AG04450 (cell line): Measurements from ENCODE around the gene FAM20C. TPM values are rescaled to one million over a fixed set of nuclear protein-coding genes. Genes with fewer than 3 reads are reported as not detected.

Experiments used
- CTCF ChIA-PET: fragments of 300-600, 350-600 bp; formaldehyde crosslinking; extraction: SDS; loops from one replicate; lab custom pipeline; 2022; ENCODE audit warnings: antibody characterized with exemption, inconsistent platforms; lab: Charles Lee
- POLR2A ChIA-PET: fragments of 350-600 bp; formaldehyde crosslinking; extraction: SDS; loops from one replicate; lab custom pipeline; 2021; ENCODE audit warnings: antibody characterized with exemption, inconsistent platforms; lab: Yijun Ruan, JAX
- DNase-seq: peaks from one replicate; pipeline ENCODE4 v3.0.0-alpha.2; 2011; ENCODE audit warnings: low read depth, low spot score
- H3K27ac ChIP-seq: one replicate; pipeline ENCODE4 v1.5.1; 2012; ENCODE audit warnings: low read depth, low read length, control low read depth
- H3K27me3 ChIP-seq: one replicate; pipeline ENCODE4 v1.6.0; 2012; ENCODE audit warnings: low read length; ENCODE audit not compliant: control insufficient read depth, insufficient read depth
- H3K4me3 ChIP-seq: 2 replicates; pipeline ENCODE4 v1.5.1; 2011; ENCODE audit warnings: mild to moderate bottlenecking, low read depth, low read length, control low read depth
- H3K9me3 ChIP-seq: 2 replicates; pipeline ENCODE4 v1.5.1; 2012; ENCODE audit warnings: low read length; ENCODE audit not compliant: control insufficient read depth, insufficient read depth
- CTCF ChIP-seq: IDR thresholded peaks from 2 replicates; pipeline ENCODE4 v1.5.1; 2011; ENCODE audit warnings: low read depth, low read length, control low read depth, inconsistent platforms
- polyA plus RNA-seq: library from polyadenylated mRNA; depleted of rRNA; stranded (reverse); fragments of >200 nt; gene quantifications from 2 replicates; pipeline ENCODE4 v1.2.3, GENCODE V29; 2011

FAM20C gene
- polyA plus RNA-seq, 1 experiment: 34.5 TPM

- no peak for DNase-seq
- no peaks in the 10 kb centered on the region; the same call in 1 of the 2 replicates for H3K9me3 ChIP-seq
- TF ChIP-seq CTCF: no peak
- no peak overlapping the region for H3K4me3 ChIP-seq
- H3K27ac ChIP-seq: no peak overlapping the region
- H3K27me3 ChIP-seq: no peaks in the 10 kb centered on the region
- CTCF ChIA-PET: no interaction called here
- POLR2A ChIA-PET: no interaction called here
Measured at GRCh38 chr7:247181-247580, 54.8 kb downstream of the FAM20C start.

GRCh38 chr7:247636-248035 is 55.3 kb downstream of the FAM20C start:
- Histone ChIP-seq H3K9me3 (peaks cover 4% of the 10 kb centered on the region; the same call in 1 of the 2 replicates), H3K27ac (no peak overlapping the region), H3K27me3 (no peaks in the 10 kb centered on the region), H3K4me3 (no peak overlapping the region)
- CTCF ChIA-PET: no interaction called here
- DNase-seq: no peak
- TF ChIP-seq CTCF: no peak
- POLR2A ChIA-PET: no interaction called here

- no peak overlapping the region for H3K27ac ChIP-seq
- TF ChIP-seq CTCF: no peak
- no peak overlapping the region for H3K4me3 ChIP-seq
- ChIA-PET CTCF (no interaction called here), POLR2A (no interaction called here)
- peaks cover 17% of the 10 kb centered on the region for H3K9me3 ChIP-seq
- DNase-seq: no peak
- no peaks in the 10 kb centered on the region for H3K27me3 ChIP-seq
Measured at GRCh38 chr7:248732-249435, 56.5 kb downstream of the FAM20C start.

GRCh38 chr7:249989-250388 is 57.6 kb downstream of the FAM20C start:
- Histone ChIP-seq H3K27ac (no peak overlapping the region), H3K27me3 (no peaks in the 10 kb centered on the region), H3K4me3 (no peak overlapping the region), H3K9me3 (peaks cover 26% of the 10 kb centered on the region)
- ChIA-PET CTCF (no interaction called here), POLR2A (no interaction called here)
- no peak for DNase-seq
- TF ChIP-seq CTCF: no peak

- Histone ChIP-seq H3K9me3 (peaks cover 29% of the 10 kb centered on the region), H3K27me3 (no peaks in the 10 kb centered on the region), H3K4me3 (no peak overlapping the region), H3K27ac (no peak overlapping the region)
- ChIA-PET POLR2A (no interaction called here), CTCF (no interaction called here)
- TF ChIP-seq CTCF: no peak
- no peak for DNase-seq
Measured at GRCh38 chr7:250523-250922, 58.2 kb downstream of the FAM20C start.
